Islet of Langerhans (tissue), 1 donor: ENCODE data around the gene GATAD2A.
"Not testable (repeated sequence)": the region's sequence is repeated elsewhere in the genome, so short reads cannot be mapped to it uniquely, and the experiment has no call there.

Experiments
- FAIRE-seq: peaks from one replicate; lab custom pipeline; 2011; peaks lifted over from hg19 to GRCh38; lab: Jason Lieb, UNC

Gene GATAD2A

GRCh38 chr19:19388568-19389555, 16.6 kb upstream of the GATAD2A start:
- no peak for FAIRE-seq

DNA sequence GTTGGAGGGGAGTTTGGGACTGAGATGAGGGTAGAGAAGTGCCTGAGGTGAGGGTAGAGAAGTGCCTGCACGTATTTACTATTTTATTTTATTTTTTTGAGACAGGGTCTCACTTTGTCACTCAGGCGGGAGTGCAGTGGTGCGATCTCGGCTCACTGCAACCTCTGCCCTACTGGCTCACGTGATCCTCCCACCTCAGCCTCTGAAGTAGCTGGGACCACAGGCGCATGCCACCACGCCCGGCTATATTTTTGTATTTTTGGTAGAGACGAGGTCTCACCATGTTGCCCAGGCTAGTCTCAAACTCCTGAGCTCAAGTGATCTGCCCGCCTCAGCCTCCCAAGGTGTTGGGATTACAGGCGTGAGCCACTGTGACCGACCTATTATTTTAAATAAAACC, 15.8 kb upstream of the GATAD2A start:
- not testable (repeated sequence) for FAIRE-seq

DNA sequence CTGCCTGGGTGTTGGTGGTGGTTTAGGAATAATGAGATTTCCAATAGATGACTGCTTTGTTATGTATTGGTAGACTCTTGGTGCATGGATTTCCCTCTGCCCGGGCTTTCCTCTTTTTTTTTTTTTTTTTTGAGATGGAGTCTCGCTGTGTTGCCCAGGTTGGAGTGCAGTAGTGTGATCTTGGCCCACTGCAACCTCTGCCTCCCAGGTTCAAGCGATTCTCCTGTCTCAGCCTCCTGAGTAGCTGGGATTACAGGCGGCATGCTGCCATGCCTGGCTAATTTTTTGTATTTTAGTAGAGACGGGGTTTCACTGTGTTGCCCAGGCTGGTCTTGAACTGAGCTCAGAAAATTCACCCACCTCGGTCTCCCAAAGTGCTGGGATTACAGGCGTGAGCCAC, 11.1 kb upstream of the GATAD2A start:
- not testable (repeated sequence) for FAIRE-seq

GRCh38 chr19:19399733-19400433, 5.6 kb upstream of the GATAD2A start:
- no peak for FAIRE-seq

GRCh38 chr19:19402656-19403372, 2.7 kb upstream of the GATAD2A start:
- FAIRE-seq: no peak

- FAIRE-seq: no peak
Measured at GRCh38 chr19:19403373-19403901, 2.0 kb upstream of the GATAD2A start.

- no peak for FAIRE-seq
Measured at GRCh38 chr19:19405971-19406877, 749 bp downstream of the GATAD2A start.

GRCh38 chr19:19406878-19407632, 1.6 kb downstream of the GATAD2A start:
- no peak for FAIRE-seq

- no peak for FAIRE-seq
Measured at GRCh38 chr19:19407633-19407930, 2.1 kb downstream of the GATAD2A start.

- no peak for FAIRE-seq
Measured at GRCh38 chr19:19409205-19409604, 3.7 kb downstream of the GATAD2A start.

GRCh38 chr19:19409631-19410030, 4.2 kb downstream of the GATAD2A start:
- no peak for FAIRE-seq

DNA sequence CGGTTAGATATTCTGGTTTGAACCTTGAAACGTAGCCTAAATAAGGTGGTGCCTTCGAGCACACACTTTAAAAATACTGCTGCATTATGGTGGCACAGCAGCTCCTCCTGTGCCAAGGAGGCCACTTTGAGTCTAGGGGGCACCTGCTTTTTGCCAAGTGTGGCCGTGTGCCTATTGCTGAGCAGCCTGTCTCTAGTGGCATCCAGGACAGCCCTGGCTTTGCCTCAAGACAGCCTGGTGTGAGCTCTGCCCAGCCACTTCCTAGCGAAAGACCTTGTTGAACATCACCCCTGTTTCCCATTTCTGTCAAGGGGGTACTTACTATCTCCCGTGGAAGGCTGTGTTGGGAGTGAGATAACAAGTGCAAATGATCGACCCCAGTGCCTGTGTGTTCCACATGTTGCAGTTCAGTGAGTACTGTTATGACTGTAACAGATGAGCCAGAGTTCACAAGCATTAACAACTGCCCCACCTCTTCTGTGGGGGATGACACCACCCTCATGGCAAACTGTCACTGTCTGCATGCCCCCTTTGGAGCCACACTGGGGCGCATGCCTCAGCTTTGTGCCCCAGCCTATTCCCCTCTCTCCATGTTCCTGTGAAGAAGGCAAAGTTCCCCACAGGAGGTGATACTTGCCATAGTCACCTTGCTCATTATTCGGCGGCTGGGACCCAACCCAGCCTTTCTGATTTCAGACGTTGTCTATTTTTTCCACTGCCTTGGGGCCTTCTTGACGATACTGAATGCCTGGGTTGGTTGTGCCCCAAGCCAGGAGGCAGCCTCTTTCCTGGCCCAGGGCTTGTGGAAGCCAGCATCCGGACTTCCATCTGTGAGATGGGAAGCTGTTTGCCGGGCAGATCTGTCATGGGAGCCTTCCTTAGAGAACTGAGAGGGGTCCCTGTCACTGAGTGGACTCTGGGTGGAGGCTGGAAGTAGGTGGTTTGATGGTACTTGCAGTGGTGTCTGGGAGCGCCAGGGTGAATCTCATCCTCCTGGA, 5.4 kb downstream of the GATAD2A start:
- FAIRE-seq: no peak

DNA sequence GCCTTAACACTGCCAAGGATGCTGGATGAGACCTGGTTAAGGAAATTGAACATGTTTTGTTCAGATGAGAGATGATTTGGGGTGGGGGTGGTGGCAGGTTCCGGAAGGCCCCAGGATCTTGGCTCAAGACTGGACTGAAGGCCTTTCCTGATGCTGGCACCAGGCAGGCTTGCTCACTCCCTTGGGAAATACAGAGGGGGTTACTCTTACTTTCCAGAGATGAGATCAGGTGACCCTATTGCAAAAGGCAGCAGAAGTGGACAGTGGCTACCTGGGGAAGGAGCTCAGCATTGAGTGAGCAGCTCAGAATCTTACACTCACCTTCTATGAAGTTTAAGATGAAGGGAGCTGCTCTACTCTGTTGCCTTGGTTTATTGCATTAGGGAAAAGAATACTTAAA, 10.8 kb downstream of the GATAD2A start:
- FAIRE-seq: no peak

- no peak for FAIRE-seq
Measured at GRCh38 chr19:19417046-19417445, 11.6 kb downstream of the GATAD2A start.

- FAIRE-seq: no peak
Measured at GRCh38 chr19:19417628-19418245, 12.3 kb downstream of the GATAD2A start.

- FAIRE-seq: no peak
Measured at GRCh38 chr19:19418555-19419260, 13.2 kb downstream of the GATAD2A start.

- no peak for FAIRE-seq
Measured at GRCh38 chr19:19420570-19421298, 15.3 kb downstream of the GATAD2A start.

DNA sequence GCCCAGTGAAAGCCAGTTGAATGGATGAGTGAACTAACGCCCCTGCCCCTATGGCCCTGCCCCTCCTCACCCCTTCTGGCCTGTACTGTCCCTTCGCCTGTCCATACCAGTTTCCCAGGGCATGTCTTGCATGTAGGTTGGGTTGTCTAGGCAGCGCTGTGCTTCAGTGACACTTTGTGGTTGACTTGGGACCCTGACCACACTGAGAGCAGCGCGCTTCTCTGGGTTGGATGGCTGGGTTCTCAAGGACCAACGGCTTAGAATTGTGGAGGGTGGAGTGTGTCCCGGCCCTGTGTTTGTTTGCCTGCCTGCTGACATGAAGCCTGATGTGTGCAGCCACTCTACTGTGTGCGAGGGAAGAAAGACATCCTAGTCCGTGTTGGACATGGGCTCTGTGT, 15.8 kb downstream of the GATAD2A start:
- no peak for FAIRE-seq
